Central memory CD8-positive, alpha-beta T cell (primary cell): ENCODE measurements around the gene SLCO1B1.
"Not testable (repeated sequence)": the region's sequence is repeated elsewhere in the genome, so short reads cannot be mapped to it uniquely, and the experiment has no call there.

Experiments
- ATAC-seq: fragments of 150-1000 bp; cut with Tn5 transposase; replicated peaks from 2 replicates; pipeline ENCODE4 v1.10.0; 2022; ENCODE audit warnings: mild to moderate bottlenecking, moderate FRiP score, moderate number of reproducible peaks; ENCODE audit not compliant: poor library complexity, severe bottlenecking; ENCODE audit errors: extremely low read depth
- DNase-seq, 2 donors: peaks; one replicate each; pipeline ENCODE4 v3.0.0; 2021; ENCODE audit warnings: low spot score in 2 of 2
- H3K27ac Mint-ChIP-seq: one replicate; pipeline ENCODE4 v1.8.0; 2022; ENCODE audit warnings: low read depth, mild to moderate bottlenecking, moderate library complexity, mixed read lengths
- H3K27me3 Mint-ChIP-seq: one replicate; pipeline ENCODE4 v1.8.0; 2022; ENCODE audit warnings: mixed read lengths
- H3K36me3 Mint-ChIP-seq: one replicate; pipeline ENCODE4 v1.8.0; 2022; ENCODE audit warnings: mild to moderate bottlenecking, moderate library complexity, mixed read lengths; ENCODE audit not compliant: insufficient read depth
- H3K4me1 Mint-ChIP-seq: one replicate; pipeline ENCODE4 v1.8.0; 2022; ENCODE audit warnings: mixed read lengths
- H3K4me3 Mint-ChIP-seq: one replicate; pipeline ENCODE4 v1.8.0; 2022; ENCODE audit warnings: mild to moderate bottlenecking, moderate library complexity, mixed read lengths
- H3K9me3 Mint-ChIP-seq: one replicate; pipeline ENCODE4 v1.8.0; 2022; ENCODE audit warnings: mixed read lengths

The SLCO1B1 gene

DNA sequence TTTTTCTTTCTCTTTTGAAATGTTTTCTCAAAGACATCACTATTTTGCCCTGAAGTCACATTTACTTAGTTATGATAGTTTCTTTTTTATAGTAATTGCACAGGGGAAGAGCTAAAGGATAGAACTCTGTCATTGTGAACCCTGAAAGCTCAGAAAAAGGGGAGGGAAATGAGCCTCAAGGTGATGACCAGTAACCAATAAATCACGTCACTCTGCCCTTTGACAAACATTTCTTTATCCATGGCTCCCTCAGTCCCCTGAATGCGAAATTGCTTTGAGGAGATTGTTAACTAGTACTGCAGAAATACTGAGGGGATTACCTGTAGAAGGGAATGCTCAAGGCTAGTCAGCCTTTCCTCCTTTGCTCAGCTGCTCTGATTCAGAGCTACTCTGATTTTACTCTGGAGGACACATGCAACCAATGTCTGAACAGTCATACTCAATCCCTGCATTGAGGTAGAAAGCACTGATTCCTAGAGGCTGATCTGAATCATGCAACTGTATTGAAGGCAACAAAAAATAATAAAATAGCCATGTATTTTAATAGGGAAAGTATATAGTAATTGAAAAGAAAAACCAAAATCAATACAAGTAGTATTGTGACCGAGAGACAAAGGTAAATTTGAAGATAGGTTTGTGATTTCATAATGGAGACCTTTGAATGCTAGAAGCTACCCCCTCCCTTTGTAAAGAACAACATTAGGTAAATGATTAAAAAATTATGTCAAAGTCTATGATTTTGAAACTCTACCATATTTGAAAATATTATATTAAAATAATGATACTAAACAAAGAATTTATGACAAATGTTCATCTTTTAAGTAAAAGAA lies 24.7 kb downstream of the SLCO1B1 start:
- Mint-ChIP-seq H3K27ac (no peak overlapping the region), H3K36me3 (no peaks in the 10 kb centered on the region), H3K4me1 (no peaks in the 10 kb centered on the region), H3K9me3 (no peaks in the 10 kb centered on the region), H3K4me3 (no peak overlapping the region), H3K27me3 (no peaks in the 10 kb centered on the region)
- ATAC-seq (no peak), DNase-seq (no peak)

GRCh38 chr12:21165048-21165447 lies 34.1 kb downstream of the SLCO1B1 start:
- Mint-ChIP-seq H3K4me3 (no peak overlapping the region), H3K27me3 (no peaks in the 10 kb centered on the region), H3K9me3 (peaks cover 10% of the 10 kb centered on the region), H3K36me3 (no peaks in the 10 kb centered on the region), H3K4me1 (no peaks in the 10 kb centered on the region), H3K27ac (no peak overlapping the region)
- no peak for ATAC-seq
- DNase-seq: no peak

DNA sequence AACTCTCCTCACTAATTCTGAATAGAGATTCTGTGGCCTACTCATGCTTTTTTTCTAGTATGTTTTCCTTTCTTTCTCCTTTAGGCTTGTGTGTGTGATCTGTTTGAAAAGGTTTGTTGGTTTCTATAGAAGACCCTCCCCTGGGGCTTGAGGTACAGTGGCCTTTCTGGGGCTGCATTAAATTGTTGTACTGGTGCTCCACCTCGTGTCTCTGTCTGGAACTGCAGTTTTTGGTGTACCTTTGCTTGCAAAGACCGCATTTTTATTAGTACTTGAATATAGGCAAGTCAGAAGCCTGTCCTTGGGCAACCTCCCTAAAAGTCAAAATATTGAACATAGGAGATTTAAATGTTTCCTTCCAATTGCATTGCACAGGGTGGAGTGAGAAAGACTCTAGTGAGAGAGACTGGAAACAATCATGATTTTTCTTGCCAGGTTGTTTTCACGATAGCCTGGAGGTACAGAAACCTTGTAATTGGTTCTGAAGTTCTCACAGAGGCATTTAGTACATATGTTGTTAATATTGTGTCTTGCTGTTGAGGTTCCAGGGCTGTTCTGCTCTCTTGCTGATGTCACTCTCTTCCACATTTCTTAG lies 39.0 kb downstream of the SLCO1B1 start:
- Mint-ChIP-seq H3K27me3 (no peaks in the 10 kb centered on the region), H3K27ac (no peak overlapping the region), H3K36me3 (no peaks in the 10 kb centered on the region), H3K4me1 (no peaks in the 10 kb centered on the region), H3K9me3 (peaks cover 11% of the 10 kb centered on the region), H3K4me3 (no peak overlapping the region)
- DNase-seq (no peak), ATAC-seq (no peak)

DNA sequence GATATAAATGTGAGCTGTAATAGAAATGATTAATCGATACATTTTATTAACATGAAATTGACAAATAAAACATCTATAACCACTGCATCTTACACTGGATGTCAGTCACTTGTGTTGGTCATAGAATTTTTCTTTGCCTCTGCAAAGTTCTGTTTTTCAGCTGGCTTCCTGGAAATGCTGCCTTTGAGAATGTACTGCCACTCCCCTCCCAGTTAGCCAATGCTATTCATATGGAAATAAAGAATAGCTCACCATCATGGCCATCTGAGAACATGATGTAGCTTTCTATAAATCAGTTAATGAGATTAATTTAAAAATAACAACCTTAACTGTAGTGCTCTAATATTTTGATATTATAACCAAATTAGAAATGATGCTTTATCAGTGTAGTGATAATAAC lies 41.1 kb downstream of the SLCO1B1 start:
- no peak for ATAC-seq
- no peaks in the 10 kb centered on the region for H3K4me1 Mint-ChIP-seq
- H3K9me3 Mint-ChIP-seq: peaks cover 11% of the 10 kb centered on the region
- H3K4me3 Mint-ChIP-seq: no peak overlapping the region
- no peak overlapping the region for H3K27ac Mint-ChIP-seq
- no peaks in the 10 kb centered on the region for H3K36me3 Mint-ChIP-seq
- DNase-seq: no peak
- no peaks in the 10 kb centered on the region for H3K27me3 Mint-ChIP-seq

GRCh38 chr12:21183721-21184275 lies 52.8 kb downstream of the SLCO1B1 start:
- Mint-ChIP-seq H3K4me3 (no peak overlapping the region), H3K27ac (no peak overlapping the region), H3K36me3 (no peaks in the 10 kb centered on the region), H3K4me1 (no peaks in the 10 kb centered on the region), H3K9me3 (no peaks in the 10 kb centered on the region), H3K27me3 (no peaks in the 10 kb centered on the region)
- ATAC-seq: no peak
- DNase-seq: no peak

DNA sequence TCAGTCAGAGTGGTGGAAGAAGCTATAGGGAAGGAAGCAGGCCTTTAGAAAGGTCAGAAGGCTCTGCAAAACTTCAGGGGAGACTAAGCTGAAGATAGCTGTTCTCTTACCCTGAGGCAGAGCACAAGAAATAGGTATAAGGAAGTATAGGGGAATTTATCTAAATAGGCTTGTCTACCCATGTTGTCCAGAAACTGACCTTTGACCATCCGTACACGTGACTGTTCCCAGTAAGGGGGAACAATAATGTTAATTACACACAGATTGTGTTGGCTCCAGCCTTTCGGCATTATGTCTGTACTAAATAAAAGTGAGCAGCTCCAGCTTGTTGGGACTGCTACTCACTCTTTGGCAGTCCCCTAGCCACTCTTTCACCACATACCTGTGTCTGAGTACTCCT lies 59.0 kb downstream of the SLCO1B1 start:
- H3K4me1 Mint-ChIP-seq: no peaks in the 10 kb centered on the region
- no peak for ATAC-seq
- no peaks in the 10 kb centered on the region for H3K36me3 Mint-ChIP-seq

GRCh38 chr12:21214433-21214832 lies 83.4 kb downstream of the SLCO1B1 start:
- not testable (repeated sequence) for DNase-seq, H3K27me3 Mint-ChIP-seq, H3K4me3 Mint-ChIP-seq, ATAC-seq, H3K9me3 Mint-ChIP-seq, H3K27ac Mint-ChIP-seq, H3K4me1 Mint-ChIP-seq, H3K36me3 Mint-ChIP-seq

More for the DNA sequence above, 59.0 kb downstream of the SLCO1B1 start:
- H3K9me3 Mint-ChIP-seq: peaks cover 5% of the 10 kb centered on the region
- H3K27me3 Mint-ChIP-seq: no peaks in the 10 kb centered on the region
- DNase-seq: no peak
- H3K4me3 Mint-ChIP-seq: no peak overlapping the region
- no peak overlapping the region for H3K27ac Mint-ChIP-seq

- ATAC-seq (no peak), DNase-seq (no peak)
- no peaks in the 10 kb centered on the region for H3K27me3 Mint-ChIP-seq
- no peak overlapping the region for H3K27ac Mint-ChIP-seq
- no peak overlapping the region for H3K4me3 Mint-ChIP-seq
- no peaks in the 10 kb centered on the region for H3K4me1 Mint-ChIP-seq
- no peaks in the 10 kb centered on the region for H3K9me3 Mint-ChIP-seq
- no peaks in the 10 kb centered on the region for H3K36me3 Mint-ChIP-seq
These were observed 88.2 kb downstream of the SLCO1B1 start for GRCh38 chr12:21219206-21219605.

DNA sequence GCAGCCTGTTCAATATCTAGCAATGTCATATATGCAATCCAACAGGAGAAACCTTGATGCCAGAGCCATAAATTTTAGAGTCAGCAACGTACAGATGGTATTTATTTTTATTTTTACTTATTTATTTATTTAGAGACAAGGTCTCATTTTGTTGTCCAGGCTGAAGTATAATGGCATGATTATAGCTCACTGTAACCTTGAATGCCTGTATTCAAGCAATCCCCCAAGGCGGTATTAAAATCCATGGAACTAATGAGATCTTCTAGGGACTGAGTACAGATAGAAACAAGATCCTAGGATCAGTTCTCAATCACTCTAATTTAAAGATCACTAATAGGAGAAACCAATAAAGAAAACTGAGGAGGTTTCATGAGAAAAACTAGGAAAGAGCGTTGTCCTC lies 89.3 kb downstream of the SLCO1B1 start:
- no peaks in the 10 kb centered on the region for H3K9me3 Mint-ChIP-seq
- H3K4me1 Mint-ChIP-seq: no peaks in the 10 kb centered on the region
- ATAC-seq: no peak
- H3K36me3 Mint-ChIP-seq: no peaks in the 10 kb centered on the region
- no peak overlapping the region for H3K4me3 Mint-ChIP-seq
- H3K27me3 Mint-ChIP-seq: no peaks in the 10 kb centered on the region
- DNase-seq: no peak
- no peak overlapping the region for H3K27ac Mint-ChIP-seq

DNA sequence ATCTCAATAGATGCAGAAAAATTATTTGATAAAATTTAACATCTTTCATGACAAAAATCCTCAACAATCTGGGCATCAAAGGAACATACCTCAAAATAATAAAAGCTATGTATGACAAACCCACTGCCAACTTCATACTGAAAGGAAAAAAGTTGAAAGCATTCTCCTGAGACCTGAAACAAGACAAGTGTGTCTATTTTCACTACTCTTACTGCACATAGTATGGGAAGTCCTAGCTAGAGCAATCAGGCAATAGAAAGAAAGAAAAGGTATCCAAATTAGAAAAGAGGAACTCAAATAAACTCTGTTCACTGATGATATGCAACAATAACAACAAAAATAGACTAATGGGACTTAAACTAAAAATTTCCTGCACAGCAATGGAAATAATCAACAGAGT lies 90.1 kb downstream of the SLCO1B1 start:
- no peak for ATAC-seq
- H3K27me3 Mint-ChIP-seq: no peaks in the 10 kb centered on the region
- no peaks in the 10 kb centered on the region for H3K9me3 Mint-ChIP-seq

GRCh38 chr12:21221778-21222177 lies 90.8 kb downstream of the SLCO1B1 start:
- Mint-ChIP-seq H3K27ac (no peak overlapping the region), H3K4me1 (no peaks in the 10 kb centered on the region), H3K36me3 (no peaks in the 10 kb centered on the region), H3K9me3 (no peaks in the 10 kb centered on the region), H3K4me3 (no peak overlapping the region), H3K27me3 (no peaks in the 10 kb centered on the region)
- ATAC-seq (no peak), DNase-seq (no peak)

More for the DNA sequence above, 90.1 kb downstream of the SLCO1B1 start:
- H3K36me3 Mint-ChIP-seq: no peaks in the 10 kb centered on the region
- no peak for DNase-seq
- no peak overlapping the region for H3K4me3 Mint-ChIP-seq
- H3K27ac Mint-ChIP-seq: no peak overlapping the region
- no peaks in the 10 kb centered on the region for H3K4me1 Mint-ChIP-seq

GRCh38 chr12:21223930-21224329 lies 92.9 kb downstream of the SLCO1B1 start:
- Mint-ChIP-seq H3K27me3 (no peaks in the 10 kb centered on the region), H3K27ac (no peak overlapping the region), H3K36me3 (no peaks in the 10 kb centered on the region), H3K4me1 (no peaks in the 10 kb centered on the region), H3K4me3 (no peak overlapping the region), H3K9me3 (no peaks in the 10 kb centered on the region)
- no peak for ATAC-seq
- no peak for DNase-seq

DNA sequence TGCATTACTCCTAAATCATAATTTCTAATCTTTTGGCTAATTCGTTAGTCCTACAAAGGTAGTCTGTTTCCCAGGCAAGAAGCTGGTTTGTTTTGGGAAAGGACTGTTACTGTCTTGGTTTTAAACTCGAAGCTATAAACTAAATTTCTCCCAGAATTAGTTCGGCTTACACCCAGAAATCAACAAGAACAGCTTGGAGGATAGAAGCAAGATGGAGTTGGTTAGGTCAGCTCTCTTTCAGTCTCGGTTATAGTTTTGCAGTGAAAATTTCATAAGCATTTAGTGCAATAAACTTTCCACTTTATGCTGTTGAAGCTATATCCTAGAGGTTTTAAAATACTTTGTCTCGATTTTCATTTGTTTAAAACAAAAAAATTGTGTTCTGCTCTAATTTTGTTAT lies 103.4 kb downstream of the SLCO1B1 start:
- Mint-ChIP-seq H3K4me1 (no peaks in the 10 kb centered on the region), H3K27ac (no peak overlapping the region), H3K4me3 (no peak overlapping the region), H3K36me3 (no peaks in the 10 kb centered on the region), H3K9me3 (no peaks in the 10 kb centered on the region), H3K27me3 (peaks cover 11% of the 10 kb centered on the region)
- DNase-seq: no peak
- ATAC-seq: no peak
